HuH-7 (cell line): ENCODE measurements around the gene DNAJC8.
A peak's percentile ranks its signal among the peaks of the same experiment; 100 is the strongest.

Source experiments
- DNase-seq: peaks from one replicate; pipeline ENCODE4 v3.0.0; 2011; ENCODE audit warnings: low spot score

DNAJC8 gene

DNA sequence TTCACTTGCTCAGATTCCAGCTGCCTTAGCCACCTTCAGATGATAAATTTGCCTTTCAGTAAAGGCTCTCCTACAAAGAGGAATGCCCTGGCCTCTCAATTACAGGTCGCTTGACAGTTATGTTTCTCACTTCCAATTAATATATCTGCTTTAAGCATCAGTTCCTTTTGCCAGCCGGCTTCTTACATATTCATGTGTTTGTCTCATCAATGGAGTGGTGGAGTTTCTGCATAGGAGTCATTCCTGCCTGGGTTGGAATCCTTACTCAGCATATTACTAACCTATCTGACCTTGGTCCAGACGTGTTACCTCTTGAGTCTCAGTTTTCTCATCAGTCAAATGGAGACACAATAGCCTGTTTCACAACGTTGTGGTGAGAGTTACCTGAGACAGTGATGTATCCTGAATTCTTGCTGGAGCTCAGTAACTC lies 17.1 kb upstream of the DNAJC8 start:
- no peak for DNase-seq

DNA sequence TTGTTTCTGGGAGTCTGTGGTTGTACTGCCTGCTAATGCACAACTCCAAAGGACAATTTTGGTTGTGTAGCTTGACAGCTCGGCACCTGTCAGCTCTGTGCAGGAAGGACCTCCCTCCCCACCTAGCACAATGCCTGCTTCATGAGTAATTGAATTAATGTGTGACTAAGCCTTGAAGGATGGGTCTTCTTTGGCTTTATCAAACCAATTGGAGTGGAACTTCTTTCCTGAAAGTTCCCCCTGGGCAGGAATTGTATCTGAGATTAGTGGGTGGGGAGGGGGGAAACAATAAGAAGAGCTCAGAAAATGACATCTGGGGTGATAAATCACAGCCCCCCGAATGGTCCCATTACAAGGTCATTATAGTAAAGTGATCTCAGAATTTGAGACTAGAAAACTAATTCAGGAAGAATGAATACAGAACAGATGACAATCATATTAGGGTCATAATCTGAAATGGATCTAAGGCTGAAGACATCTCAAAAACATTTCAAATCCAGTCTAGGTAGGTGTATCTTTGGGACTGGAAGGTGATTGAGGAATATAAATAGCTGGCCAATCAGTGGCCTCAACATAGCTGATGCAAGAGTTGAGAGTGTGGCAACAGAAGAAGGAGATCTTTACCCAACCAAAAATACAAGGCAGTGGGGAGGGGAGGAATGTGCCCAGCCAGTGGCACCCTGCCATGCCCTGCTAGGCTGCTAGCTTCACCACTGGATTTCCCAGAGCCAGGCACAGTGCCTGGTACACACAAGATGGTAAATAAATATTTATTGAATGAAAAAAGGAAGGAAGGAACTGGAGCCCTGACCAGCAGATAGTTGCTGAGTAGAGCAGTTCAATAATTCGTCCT lies 16.4 kb upstream of the DNAJC8 start:
- no peak for DNase-seq

DNA sequence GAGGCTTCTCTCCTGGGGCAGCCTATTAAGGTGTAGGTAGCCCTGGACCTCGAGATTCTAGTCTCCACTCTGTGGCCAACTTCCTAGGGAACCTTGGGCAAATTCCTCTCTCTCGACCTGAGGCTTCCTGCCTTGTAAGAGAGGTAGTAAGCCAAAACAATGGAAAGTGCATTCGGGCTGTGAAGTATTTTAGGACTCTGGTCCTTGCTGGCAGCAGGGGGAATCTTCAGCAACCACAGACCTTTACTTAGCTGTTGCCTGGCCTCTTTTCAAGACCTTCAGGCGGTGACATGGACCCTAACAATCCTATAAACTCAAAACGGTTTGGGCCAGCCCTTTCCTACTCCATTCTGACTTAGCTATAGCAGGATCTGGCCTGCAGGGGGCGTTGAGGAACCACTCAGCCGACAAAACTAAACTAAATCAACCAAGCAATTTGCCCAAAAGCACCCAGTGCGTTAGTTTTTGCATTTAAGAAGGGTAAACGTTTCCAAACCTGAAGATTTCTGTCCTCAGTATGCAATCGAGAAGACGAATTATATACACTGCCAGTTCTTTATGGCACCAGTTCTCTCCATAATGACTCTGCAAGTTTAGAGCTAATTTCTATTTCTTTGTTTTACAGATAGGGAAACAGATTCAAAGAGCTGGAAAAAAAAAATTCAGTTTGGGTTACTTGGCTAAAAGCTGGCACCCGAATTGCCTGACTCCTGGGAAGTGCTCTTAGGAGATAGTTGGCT lies 15.6 kb upstream of the DNAJC8 start:
- DNase-seq, result peak; percentile 43

DNA sequence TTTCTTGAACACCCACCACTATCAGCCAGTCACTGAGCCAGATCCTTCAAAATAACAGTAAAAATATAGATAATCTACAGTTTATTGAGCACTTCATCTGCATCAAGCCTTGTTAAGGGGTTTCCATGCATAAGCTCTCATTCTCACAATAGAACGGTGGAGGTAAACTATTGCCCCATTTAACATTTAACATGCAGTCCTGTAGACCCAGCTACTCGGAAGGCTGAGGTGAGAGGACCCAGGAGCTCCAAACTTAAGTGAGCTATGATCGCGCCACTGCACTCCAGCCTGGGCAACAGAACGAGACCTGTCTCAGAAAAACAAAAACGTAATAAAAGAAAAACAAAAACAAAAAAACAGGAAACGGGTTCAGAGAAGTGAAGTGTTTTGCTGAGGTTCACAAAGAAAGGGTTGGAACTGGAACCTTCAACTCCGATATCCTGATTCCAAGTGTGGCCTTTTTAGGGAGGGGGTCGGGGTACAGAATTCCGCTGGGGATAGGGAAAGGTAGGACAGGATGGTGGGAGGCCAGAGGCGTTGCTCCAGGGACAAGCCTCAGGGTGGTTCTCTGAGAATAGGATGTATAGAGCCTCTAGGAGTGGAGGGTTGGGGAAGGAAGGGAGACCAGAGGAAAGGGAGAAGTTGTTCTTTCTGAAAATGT lies 14.9 kb upstream of the DNAJC8 start:
- DNase-seq, result no peak

DNA sequence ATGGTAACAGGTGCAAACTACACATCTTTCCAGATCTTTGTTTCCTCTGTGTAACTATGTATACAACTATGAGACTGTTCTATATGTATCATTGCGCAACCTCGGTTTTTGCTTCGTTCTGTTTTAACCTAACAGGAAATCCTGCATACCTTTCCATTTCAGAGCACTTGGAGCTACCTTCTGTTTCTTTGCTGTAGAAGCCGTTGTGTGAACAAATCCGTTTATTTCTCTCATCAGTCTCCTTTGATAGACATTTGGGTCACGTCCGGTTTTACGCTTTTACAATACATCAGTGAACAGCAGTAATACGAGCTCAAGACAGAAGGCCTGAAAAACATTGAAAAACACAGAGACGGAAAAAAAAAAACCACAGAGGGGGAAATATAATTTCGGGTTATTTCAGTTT lies 13.6 kb upstream of the DNAJC8 start:
- no peak for DNase-seq

DNA sequence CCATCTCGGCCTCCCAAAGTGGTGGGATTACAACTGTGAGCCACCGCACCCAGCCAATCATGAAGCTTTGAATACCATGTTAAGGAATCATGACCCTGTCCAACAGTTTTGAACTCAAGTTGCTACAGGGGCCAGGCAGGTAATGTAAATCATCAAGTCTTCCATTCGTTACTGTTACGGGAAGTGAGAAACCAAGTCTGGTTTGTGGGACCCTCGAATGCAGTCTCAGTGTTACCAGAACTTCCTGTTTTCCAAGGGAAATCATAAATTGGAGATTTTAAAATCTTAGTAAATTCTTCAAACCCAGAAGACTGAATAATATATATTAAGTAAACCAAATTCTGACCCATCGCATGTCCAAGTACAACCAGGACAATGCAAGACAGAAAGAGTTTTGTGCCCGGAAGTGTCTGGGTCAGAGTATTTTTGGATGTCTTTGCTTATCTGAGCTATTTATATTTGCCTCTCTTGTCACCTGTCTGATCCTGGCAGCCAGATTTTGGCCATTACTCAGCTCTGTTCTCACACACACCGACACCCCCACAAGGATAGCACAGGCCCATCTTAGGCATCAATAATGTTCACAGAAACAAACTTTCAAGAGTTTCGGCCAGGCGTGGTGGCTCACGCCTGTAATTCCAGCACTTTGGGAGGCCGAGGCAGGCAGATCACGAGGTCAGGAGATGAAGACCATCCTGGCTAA lies 11.9 kb upstream of the DNAJC8 start:
- no peak for DNase-seq

DNA sequence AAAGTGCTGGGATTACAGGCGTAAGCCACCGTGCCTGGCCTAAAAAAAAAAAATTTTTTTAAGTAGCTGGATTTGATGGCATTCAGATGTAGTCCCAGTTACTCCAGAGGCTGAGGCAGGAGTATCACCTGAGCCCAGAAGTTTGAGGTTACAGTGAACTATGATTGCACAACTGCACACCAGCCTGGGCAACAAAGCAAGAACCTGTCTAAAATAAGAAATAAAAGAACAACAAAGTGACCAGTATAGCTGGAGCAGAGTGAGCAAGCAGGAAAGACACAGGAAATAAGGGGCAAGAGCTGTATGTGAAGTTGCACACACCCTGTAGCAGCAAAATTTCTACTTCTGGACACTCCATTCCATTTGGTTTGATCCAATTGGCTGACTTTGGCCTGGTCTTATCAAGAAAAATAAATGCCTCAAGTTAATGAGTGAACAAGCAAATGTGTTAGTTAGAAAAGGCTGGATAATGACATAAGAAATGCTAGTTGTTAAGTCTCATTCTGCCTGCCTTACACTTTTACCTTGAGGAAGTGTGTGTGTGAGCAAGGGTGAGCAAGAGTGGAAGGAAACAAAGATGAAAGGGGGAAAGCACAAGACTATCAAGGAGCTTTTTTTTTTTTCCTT lies 11.0 kb upstream of the DNAJC8 start:
- no peak for DNase-seq

DNA sequence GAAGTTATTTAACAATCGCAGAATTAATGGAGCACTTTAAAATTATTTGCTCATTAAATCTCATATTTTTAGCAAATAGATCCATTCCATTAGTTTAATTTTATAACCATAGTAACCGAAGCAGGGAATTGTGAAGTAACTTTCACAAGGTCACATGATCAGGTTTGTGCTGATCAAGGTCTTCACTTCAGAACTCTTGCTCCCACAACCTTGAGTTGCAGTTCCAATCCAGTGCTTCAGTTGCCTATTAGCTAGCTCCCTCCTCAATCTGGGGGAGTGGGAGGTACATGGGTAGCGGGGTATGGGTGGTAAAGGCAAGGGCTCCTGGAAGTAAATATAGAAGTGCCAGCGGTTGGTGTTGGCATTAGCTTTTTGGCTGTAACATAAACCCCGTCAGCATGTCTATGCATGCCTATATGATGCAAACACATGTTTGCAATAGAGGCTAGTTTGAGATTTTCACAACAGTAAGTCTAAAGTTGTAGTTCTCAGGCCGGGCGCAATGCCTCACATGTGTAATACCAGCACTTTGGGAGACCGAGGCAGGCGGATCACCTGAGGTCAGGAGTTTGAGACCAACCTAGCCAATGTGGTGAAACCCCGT lies 8.9 kb upstream of the DNAJC8 start:
- no peak for DNase-seq

DNA sequence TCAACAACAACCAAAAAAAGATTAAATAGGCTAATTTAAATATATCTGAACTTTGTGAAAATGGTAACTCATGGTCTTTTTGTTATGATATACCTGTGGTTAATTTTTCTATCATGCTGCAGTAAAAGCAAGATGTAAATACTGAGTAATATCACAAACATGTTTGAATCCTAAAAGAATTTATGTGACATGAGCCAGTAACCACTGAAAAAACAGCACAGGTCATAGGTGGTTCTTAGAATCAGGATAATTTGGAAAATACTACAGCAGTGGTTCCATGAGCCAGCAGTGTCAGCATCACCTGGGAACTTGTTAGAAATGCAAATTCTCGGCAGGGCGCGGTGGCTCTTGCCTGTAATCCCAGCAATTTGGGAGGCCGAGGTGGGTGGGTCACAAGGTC lies 7.2 kb upstream of the DNAJC8 start:
- no peak for DNase-seq

DNA sequence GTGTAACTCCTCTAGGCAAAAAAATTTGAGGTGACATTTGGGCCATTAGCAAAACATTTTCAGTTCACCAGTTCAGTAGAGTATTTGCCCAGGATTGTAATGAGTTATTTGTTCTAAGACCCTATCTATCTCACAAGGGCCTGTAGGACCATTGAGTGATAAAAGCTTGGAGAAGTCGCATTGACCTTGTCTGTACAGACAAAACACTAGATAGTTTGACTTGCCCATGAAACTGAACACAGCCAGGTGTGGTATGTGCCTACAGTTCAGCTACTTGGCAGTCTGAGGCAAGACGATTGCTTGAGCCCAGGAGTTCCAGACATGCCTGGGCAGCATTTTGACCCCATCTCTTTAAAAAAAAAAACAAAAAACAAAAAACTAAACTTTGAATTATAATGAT lies 6.2 kb upstream of the DNAJC8 start:
- no peak for DNase-seq

DNA sequence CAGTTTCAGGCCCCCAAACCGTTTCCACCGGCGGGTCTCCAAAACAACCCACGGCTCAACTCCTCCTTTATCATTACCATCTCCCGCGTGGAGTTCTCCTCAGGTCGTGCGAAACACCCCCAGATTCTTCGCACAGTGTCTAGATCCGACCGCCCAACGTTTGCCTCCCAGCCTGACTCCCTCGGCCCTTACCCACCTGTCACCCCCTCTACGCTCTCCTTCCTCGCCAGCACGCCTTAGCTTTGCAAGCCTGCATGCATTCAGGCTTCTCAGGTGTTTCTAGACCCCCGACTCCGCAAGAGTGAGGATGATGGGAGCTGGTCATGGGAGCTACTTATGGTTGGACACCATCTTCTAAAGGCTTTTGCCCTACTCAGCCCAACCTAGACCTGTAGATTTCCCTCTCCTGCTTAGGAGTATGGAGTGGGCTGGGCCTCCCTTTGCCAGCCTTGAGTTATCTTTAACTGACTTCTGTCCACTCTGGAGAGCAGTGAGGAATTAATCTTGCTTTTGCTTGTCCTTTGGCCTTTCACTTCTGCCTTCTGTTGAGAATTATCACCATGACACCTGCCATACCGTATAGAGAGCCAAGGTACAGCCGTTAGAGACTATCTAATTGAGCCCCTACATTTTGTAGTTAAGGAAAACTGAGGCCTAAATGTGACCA lies 4.0 kb upstream of the DNAJC8 start:
- no peak for DNase-seq

DNA sequence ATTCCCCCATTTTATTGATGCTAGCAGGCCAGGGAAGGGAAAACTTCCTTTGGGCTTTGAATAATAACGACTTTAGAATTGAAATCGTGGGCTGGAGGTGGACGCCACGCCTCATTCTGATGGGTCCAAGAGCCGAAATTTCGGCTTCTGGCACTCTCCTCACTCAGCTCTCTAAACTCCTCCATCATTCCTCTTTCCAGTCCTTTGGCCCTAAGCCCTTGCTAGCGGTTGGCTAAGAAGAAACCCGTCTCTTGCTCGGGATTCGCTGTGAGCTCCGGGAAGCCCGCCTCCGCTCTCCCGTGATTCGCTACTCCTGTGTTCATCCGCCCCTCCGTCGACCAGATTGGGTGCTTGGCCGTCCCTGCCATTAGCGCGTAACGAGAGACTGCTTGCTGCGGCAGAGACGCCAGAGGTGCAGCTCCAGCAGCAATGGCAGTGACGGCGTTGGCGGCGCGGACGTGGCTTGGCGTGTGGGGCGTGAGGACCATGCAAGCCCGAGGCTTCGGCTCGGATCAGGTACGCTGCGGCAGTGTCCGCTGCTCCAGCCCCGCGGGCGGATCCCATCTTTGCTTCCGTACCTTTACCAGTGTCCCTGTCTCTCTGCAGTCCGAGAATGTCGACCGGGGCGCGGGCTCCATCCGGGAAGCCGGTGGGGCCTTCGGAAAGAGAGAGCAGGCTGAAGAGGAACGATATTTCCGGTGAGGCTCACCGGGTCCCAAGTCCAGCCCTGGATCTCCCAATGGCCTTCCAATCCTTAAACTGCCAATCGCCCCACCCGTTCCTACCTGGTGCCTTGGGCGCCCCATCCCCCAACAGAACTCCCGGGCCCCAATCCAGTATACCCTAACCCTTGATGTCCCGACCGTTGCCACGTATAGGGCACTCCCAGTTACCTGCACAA lies 3.2 kb upstream of the DNAJC8 start, which contains the start of gene ATP5IF1:
Gene ATP5IF1 (plus strand): TSS at position 370 of the 901 bp plus-strand sequence. CDS start 60 bp downstream, at position 430.
- DNase-seq, result peak; percentile 95

DNA sequence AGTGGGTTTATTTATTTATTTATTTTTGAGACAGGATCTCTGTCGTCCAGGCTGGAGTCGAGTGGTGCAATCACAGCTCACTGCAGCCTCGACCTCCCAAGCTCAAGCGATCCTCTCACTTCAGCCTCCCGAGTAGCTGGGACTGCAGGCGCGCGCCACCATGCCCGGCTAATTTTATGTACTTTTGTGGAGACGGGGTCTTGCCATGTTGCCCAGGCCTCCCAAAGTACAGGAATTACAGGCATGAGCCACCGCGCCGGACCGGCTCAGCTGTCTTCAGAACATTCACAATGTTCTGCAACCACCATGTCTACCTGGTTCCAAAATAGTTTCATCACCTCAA lies 406 bp upstream of the DNAJC8 start:
- no peak for DNase-seq

DNA sequence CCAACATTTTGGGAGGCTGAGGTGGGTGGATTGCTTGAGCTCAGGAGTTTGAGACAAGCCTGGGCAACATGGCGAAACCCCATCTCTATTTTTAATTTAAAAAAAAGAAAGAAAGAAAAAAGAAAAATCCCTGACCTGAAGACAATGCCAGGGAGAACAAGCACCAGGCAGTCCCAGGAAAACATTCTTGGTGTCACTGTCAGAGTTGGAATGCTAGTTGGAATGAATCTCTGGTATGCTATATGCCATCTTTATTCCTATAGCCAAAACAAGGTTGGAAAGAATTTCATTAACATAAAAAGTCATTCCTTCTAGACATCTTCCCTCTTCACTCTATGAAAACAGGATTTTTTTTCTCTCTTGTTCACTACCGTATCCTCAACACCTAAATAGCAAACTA lies 2.8 kb downstream of the DNAJC8 start:
- no peak for DNase-seq

DNA sequence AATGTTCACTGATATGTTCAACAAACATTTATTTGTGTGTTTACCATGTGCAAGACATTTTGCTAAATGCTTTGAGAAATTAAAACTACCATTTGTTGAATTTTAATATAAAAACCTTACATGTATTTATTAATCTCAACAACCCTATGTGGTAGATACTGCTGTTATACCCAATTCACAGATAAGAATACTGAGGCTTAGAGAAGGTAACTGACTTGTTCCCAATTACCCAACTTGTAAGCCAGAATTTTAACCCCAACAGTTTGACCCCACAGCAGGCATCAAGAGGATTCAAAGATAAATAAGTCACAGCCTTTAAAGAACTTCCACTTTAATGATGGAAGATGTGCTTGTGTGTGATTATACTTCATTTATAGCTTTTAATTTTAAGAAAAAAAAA lies 3.7 kb downstream of the DNAJC8 start:
- no peak for DNase-seq

DNA sequence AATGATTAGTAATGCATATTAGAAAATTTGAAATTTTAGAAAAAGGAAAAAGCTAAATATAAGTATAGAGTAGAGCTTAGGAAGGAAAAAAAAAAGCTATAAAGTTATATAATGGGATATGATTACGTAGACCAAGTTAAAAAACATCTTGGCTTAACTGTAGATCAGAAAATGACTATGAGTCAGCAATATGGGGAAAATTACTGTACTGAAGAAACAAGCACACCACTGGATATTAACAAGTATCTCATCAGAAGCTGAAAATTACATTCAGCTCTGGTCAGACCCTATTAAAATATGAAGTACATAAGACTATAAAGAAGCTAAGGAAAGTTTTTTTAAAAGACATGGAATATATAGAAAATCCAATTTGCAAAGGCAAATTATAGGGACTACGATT lies 19.5 kb downstream of the DNAJC8 start:
- DNase-seq, result no peak

DNA sequence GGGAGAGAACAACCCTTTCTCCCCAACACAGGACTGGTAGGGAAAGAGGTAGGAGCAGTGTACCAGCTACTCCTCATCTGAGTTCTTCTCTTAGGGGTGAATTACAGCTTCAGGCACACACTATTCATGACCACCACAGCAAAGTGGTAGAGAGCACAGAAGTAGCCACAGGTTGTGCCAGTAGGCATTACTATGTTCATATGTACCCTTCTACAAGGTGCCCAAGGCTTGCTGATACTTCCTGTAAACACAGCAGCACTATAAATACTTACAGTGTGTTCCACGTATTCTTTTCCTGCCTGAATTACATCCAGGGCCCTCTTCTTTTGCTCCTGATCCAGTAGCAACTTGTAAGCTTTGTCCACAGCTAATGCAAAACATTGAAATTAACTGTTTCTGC lies 23.1 kb downstream of the DNAJC8 start:
- DNase-seq, result no peak

DNA sequence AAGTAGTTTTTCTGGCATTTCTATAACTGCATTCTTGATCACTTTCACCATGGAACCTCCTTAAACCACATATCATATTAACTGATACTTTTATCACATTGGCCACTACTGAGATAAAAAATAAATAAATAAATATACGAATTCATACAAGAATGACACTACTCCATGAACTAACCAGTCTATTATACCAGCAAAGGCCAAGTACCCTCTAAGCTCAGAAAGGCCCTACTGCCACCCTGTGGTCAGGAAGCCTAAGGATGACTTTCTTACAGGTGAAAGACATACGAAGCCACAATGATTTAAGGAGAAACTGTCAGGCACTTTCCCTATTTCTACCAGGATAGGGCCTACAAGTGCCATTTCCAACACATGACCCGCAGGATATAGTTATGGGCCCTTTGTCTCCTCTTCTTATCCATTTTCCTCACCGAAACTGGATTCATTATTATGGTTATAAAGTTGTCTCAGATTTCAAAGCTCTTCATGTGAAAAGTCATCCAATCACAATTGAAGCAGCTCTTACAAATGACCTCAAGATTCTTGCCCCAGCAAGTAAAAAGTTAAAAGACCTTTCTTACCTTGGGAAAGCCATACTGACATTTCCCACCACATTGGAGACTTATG lies 23.9 kb downstream of the DNAJC8 start:
- peak; percentile 37 for DNase-seq

DNA sequence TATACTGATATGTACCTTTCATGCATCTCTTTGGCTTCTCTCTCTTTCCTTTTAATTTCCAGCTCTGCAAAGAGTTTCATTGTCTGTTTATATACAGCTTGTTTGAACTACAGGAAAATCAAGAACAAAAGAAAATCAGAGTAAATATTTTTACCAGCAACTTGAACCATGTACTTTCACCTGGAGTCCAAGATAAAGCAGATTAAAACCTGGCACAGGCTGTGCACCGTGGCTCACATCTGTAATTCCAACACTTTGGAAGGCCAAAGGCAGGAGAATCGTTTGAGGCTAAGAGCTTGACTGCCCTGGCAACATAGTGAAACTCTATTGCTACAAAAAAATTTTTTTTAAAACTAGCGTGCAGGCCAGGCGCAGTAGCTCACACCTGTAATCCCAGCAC lies 27.6 kb downstream of the DNAJC8 start:
- no peak for DNase-seq
